Sigmoid colon (tissue), 7 donors: ENCODE results near the gene FGF3. TPM values are rescaled to one million over a fixed set of nuclear protein-coding genes. Genes with fewer than 3 reads are reported as not detected.
"Not testable (repeated sequence)": the region's sequence is repeated elsewhere in the genome, so short reads cannot be mapped to it uniquely, and the experiment has no call there.

Experiments used
- DNase-seq: peaks from one replicate; pipeline ENCODE4 v3.0.0-alpha.2; 2019
- H3K27ac ChIP-seq, 4 donors: fragments of 200-600 bp; sonication (generic); one replicate each; pipeline ENCODE4 v1.5.1; 2016 to 2019; ENCODE audit warnings: mild to moderate bottlenecking in 1 of 4
- H3K27me3 ChIP-seq, 3 donors: fragments of 200-600 bp; sonication (generic); one replicate each; pipeline ENCODE4 v1.5.1; 2019; ENCODE audit warnings: mild to moderate bottlenecking in 1 of 3
- H3K36me3 ChIP-seq, 4 donors: fragments of 200-600 bp; sonication (generic); one replicate each; pipeline ENCODE4 v1.5.1; 2016 to 2019
- H3K4me1 ChIP-seq, 4 donors: fragments of 200-600 bp; sonication (generic); one replicate each; pipeline ENCODE4 v1.5.1; 2017 to 2019
- H3K4me3 ChIP-seq, 4 donors: fragments of 200-600 bp; sonication (generic); one replicate each; pipeline ENCODE4 v1.5.1; 2017 to 2019; ENCODE audit warnings: mild to moderate bottlenecking in 2 of 4, moderate library complexity in 1 of 4
- H3K9me3 ChIP-seq, 4 donors: fragments of 200-600 bp in 3 of 4; sonication (generic) in 3 of 4; one replicate each; pipeline versions ENCODE4 v1.5.1 to v1.6.1; 2013 to 2019
- EP300 ChIP-seq, 4 donors: sonication (generic); formaldehyde crosslinking; IDR thresholded peaks; one replicate each; pipeline ENCODE4 v1.6.1; 2017; ENCODE audit warnings: antibody characterized with exemption in 4 of 4
- POLR2A ChIP-seq, 2 donors: fragments of 450-650 bp; IDR thresholded peaks; one replicate each; pipeline ENCODE4 v1.6.1; 2016; ENCODE audit warnings: antibody characterized with exemption in 2 of 2, mild to moderate bottlenecking in 2 of 2, moderate library complexity in 2 of 2
- POLR2AphosphoS5 ChIP-seq, 4 donors: sonication (generic); formaldehyde crosslinking; IDR thresholded peaks; one replicate each; pipeline ENCODE4 v1.6.1; 2017; ENCODE audit warnings: antibody characterized with exemption in 4 of 4
- WGBS, 2 donors: extraction: QIAGEN DNeasy Blood & Tissue Kit; methylation state at CpG; one replicate each; pipeline ENCODE4 v1.1.7; 2013; 5-methylcytosine and 5-hydroxymethylcytosine counted together
- intact Hi-C: fragments of 100-400 bp; cut with DNase I; formaldehyde crosslinking; loops from one replicate; pipeline ENCODE4 v1.15.1; 2023
- polyA plus RNA-seq, 3 donors: library from polyadenylated mRNA; stranded (reverse); fragments of 200-250 nt; gene quantifications; one replicate each; pipeline ENCODE4 v1.2.3, GENCODE V29; 2013
- total RNA-seq, 4 donors: library from RNA; depleted of rRNA; stranded (reverse); fragments of >200 nt; gene quantifications; one replicate each; pipeline ENCODE4 v1.1.0, GENCODE V29; 2016
- TF ChIP-seq, protein P1 (sequence below), 4 experiments: fragments of 450-650 bp in 3 of 4; fragments of 200-600 bp in 1 of 4; IDR thresholded peaks; one replicate each; pipeline ENCODE4 v1.5.1; 2016 to 2019; ENCODE audit warnings: antibody characterized with exemption in 4 of 4, mild to moderate bottlenecking in 3 of 4, moderate library complexity in 2 of 4
- donor health status: healthy with polysubstance abuse.
- donor health status: Bipolar disorder and iron deficiency.
- donor health status: healthy.

The FGF3 gene
- total and polyA plus RNA-seq, 7 donors = not detected

DNA sequence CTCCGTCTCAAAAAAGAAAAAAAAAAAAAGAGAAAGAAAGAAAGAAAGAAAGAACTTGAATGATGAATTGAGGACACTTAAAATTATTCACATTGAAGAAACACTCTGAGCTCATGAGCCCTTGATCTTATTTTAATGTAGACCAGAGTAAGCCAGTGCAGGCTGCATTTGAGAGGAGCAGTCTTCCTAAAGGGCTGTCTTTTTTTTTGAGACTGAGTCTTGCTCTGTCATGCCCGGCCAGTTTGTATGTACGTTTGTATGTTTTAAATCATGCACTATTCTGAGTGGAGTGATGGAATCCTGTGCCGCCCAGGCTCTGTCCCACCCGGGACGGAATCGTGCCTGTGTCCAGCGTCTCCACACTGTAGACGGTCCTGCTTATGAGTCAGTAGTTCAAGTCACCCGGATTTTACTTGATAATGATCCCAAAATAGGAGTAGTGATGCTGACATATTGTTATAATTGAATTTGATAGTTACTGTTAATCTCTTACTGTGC, 53.7 kb downstream of the FGF3 start:
- peaks cover 4 to 26% (median 8%) of the 10 kb centered on the region in 3 donors for H3K27me3 ChIP-seq
- 72 to 78% methylated on average over 10 of the region's 10 CpGs for WGBS, 2 donors

DNA sequence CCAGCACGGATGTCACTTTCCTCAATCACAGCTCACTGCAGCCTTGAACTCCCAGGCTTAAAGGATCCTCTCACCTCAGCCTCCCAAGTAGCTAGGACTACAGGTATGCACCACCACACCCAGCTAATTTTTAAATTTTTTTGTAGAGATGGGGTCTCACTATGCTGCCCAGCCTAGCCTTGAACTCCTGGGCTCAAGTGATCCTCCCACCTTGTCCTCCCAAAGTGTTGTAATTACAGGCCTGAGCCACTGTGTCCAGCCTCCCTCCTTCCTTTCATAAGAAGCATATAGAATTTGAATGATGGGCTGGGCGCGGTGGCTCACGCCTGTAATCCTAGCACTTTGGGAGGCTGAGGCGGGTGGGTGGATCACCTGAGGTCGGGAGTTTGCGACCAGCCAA, 54.3 kb downstream of the FGF3 start:
- not testable (repeated sequence) for H3K36me3 ChIP-seq
- WGBS, 2 donors = 80 to 90% methylated on average over 7 of the region's 7 CpGs

More for the DNA sequence above, 53.7 kb downstream of the FGF3 start:
- H3K36me3 ChIP-seq = no peaks in the 10 kb centered on the region
- H3K4me1 ChIP-seq = no peaks in the 10 kb centered on the region
- TF ChIP-seq EP300 (IDR thresholded peaks at IDR 0.05) (no peak), POLR2AphosphoS5 (IDR thresholded peaks at IDR 0.05) (no peak), POLR2A (IDR thresholded peaks at IDR 0.05) (no peak)
- TF ChIP-seq, protein P1, sequence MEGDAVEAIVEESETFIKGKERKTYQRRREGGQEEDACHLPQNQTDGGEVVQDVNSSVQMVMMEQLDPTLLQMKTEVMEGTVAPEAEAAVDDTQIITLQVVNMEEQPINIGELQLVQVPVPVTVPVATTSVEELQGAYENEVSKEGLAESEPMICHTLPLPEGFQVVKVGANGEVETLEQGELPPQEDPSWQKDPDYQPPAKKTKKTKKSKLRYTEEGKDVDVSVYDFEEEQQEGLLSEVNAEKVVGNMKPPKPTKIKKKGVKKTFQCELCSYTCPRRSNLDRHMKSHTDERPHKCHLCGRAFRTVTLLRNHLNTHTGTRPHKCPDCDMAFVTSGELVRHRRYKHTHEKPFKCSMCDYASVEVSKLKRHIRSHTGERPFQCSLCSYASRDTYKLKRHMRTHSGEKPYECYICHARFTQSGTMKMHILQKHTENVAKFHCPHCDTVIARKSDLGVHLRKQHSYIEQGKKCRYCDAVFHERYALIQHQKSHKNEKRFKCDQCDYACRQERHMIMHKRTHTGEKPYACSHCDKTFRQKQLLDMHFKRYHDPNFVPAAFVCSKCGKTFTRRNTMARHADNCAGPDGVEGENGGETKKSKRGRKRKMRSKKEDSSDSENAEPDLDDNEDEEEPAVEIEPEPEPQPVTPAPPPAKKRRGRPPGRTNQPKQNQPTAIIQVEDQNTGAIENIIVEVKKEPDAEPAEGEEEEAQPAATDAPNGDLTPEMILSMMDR (IDR thresholded peaks at IDR 0.05) = no peak
- no peak overlapping the region for H3K4me3 ChIP-seq
- intact Hi-C loops = no loop called here
- DNase-seq = no peak
- H3K9me3 ChIP-seq = no peaks in the 10 kb centered on the region
- H3K27ac ChIP-seq = no peak overlapping the region

DNA sequence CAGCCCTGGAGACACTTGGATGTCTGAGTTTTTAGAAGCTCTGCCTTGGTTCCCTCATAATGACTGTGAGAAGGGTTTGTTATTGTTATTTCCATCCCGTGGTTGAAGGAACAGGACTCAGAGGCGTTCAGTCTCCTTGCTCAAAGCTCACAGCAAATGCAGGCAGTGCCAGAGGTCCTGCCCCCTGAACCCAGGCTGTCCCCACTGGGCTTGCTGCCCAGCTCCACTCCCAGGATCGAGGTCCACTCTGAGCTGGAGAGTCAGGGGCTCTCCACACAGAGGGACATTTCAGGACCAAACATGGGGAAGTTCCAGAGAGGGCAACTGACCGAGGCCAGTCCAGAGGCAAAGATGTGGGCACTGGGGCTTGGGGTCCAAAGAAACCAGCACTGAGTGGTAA, 58.9 kb downstream of the FGF3 start:
- Histone ChIP-seq H3K27me3 (peaks cover 0 to 10% (median 0%) of the 10 kb centered on the region in 3 donors), H3K36me3 (no peaks in the 10 kb centered on the region), H3K4me1 (no peaks in the 10 kb centered on the region), H3K9me3 (no peaks in the 10 kb centered on the region), H3K4me3 (no peak overlapping the region), H3K27ac (no peak overlapping the region)
- intact Hi-C loops = no loop called here
- 36 to 47% methylated on average over 4 of the region's 4 CpGs for WGBS, 2 donors
- DNase-seq = no peak
- no peak for TF ChIP-seq EP300 (IDR thresholded peaks at IDR 0.05)
- TF ChIP-seq POLR2AphosphoS5 (IDR thresholded peaks at IDR 0.05) = no peak
- TF ChIP-seq, protein P1 (IDR thresholded peaks at IDR 0.05) = no peak
- TF ChIP-seq POLR2A (IDR thresholded peaks at IDR 0.05) = no peak

More for the DNA sequence above, 54.3 kb downstream of the FGF3 start:
- DNase-seq, H3K9me3 ChIP-seq, H3K4me1 ChIP-seq, intact Hi-C loops, H3K27ac ChIP-seq, H3K4me3 ChIP-seq: not testable (repeated sequence)
- H3K27me3 ChIP-seq = peaks cover under 1 to 22% (median 8%) of the 10 kb centered on the region in 3 donors

Other genes starting within 250 kb of the FGF3 start
- gene CCND1, start 178.3 kb downstream of the FGF3 start, total RNA-seq = 10 to 100 TPM in 3 of 4 donors, 1 to 10 TPM in 1; 7.7 to 56.8 (median 31.1) TPM
- 10 to 100 TPM; 12.0 to 18.8 (median 14.8) TPM for gene CCND1, start 178.3 kb downstream of the FGF3 start, polyA plus RNA-seq
- 10 to 100 TPM; 19.3 to 42.9 (median 21.0) TPM for gene LTO1, start 144.1 kb downstream of the FGF3 start, total RNA-seq
- 10 to 100 TPM; 12.0 to 25.7 (median 16.2) TPM for gene LTO1, start 144.1 kb downstream of the FGF3 start, polyA plus RNA-seq
- not detected for gene FGF19, start 115.4 kb downstream of the FGF3 start, total RNA-seq
- not detected for gene FGF19, start 115.4 kb downstream of the FGF3 start, polyA plus RNA-seq
- not detected for gene FGF4, start 44.1 kb downstream of the FGF3 start, total RNA-seq
- gene FGF4, start 44.1 kb downstream of the FGF3 start, polyA plus RNA-seq = not detected